Measurements from ENCODE around the gene RAPH1.
"Not testable (repeated sequence)": the region's sequence is repeated elsewhere in the genome, so short reads cannot be mapped to it uniquely, and the experiment has no call there.

RAPH1 gene

DNA sequence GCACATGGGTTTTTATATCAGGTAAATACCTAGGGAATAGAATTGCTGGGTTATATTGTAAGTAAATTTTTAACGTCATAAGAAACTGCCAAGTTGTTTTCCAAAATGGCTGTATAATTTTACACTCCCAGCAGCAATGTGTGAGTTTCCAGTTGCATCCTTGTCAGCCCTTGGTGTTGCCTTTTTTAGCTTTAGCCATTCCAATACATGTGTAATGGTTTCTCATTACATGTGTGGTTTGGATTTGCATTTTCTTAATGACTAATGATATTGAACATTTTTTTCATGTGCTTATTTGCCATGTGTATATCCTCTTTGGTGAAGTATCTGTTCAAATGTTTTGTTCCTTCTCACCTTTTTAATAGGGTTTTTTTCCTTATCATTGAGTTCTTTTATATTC is 136.1 kb downstream of the RAPH1 start:
- no peaks in the 10 kb centered on the region for H3K27me3 Mint-ChIP-seq
- peaks cover 10% of the 10 kb centered on the region for H3K36me3 Mint-ChIP-seq (ENCODE audit: insufficient read depth)
- H3K4me3 Mint-ChIP-seq, result no peak overlapping the region
- H3K4me1 Mint-ChIP-seq, result no peaks in the 10 kb centered on the region
- ATAC-seq (replicated peaks; ENCODE audit: extremely low read depth, poor library complexity, severe bottlenecking), result no peak
- no peak for DNase-seq (ENCODE audit: low spot score in 2 of 2)
- no peaks in the 10 kb centered on the region for H3K9me3 Mint-ChIP-seq
- H3K27ac Mint-ChIP-seq (ENCODE audit: low read depth), result no peak overlapping the region

- Mint-ChIP-seq H3K27ac (ENCODE audit: low read depth) (peak overlapping the region; percentile 26), H3K4me3 (no peak overlapping the region), H3K9me3 (no peaks in the 10 kb centered on the region), H3K36me3 (ENCODE audit: insufficient read depth) (peaks cover 5% of the 10 kb centered on the region), H3K27me3 (no peaks in the 10 kb centered on the region), H3K4me1 (no peaks in the 10 kb centered on the region)
- no peak for ATAC-seq (replicated peaks; ENCODE audit: extremely low read depth, poor library complexity, severe bottlenecking)
- no peak for DNase-seq (ENCODE audit: low spot score in 2 of 2)
Measured at GRCh38 chr2:203396667-203397066, 138.4 kb downstream of the RAPH1 start.

DNA sequence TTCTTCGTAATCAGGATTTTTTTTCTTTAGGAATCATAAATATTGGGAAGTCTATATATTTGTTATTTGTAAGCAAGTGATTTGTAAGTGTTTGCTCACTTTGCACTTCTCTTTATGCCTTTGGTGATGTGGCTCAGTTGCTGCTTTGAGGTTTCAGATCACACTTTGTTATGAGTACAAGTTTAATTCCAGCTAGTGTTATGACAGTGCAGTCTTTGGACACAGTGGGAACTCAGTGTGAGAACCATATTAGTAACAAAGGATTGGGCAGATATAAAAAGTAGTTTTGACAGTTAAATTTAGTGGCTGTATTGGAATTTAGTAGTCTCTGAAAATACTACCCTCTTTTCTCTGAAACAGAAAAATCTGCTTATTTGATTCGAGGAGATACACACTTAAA is 139.2 kb downstream of the RAPH1 start:
- DNase-seq (ENCODE audit: low spot score in 2 of 2), result no peak
- peaks cover 5% of the 10 kb centered on the region for H3K36me3 Mint-ChIP-seq (ENCODE audit: insufficient read depth)
- no peak for ATAC-seq (replicated peaks; ENCODE audit: extremely low read depth, poor library complexity, severe bottlenecking)
- H3K27me3 Mint-ChIP-seq, result no peaks in the 10 kb centered on the region
- H3K4me3 Mint-ChIP-seq, result no peak overlapping the region
- no peaks in the 10 kb centered on the region for H3K9me3 Mint-ChIP-seq
- no peak overlapping the region for H3K27ac Mint-ChIP-seq (ENCODE audit: low read depth)
- H3K4me1 Mint-ChIP-seq, result no peaks in the 10 kb centered on the region

GRCh38 chr2:203394519-203395227 is 140.4 kb downstream of the RAPH1 start:
- no peak for DNase-seq (ENCODE audit: low spot score in 2 of 2)
- H3K4me3 Mint-ChIP-seq, result no peak overlapping the region
- no peaks in the 10 kb centered on the region for H3K27me3 Mint-ChIP-seq
- no peak overlapping the region for H3K27ac Mint-ChIP-seq (ENCODE audit: low read depth)
- no peaks in the 10 kb centered on the region for H3K9me3 Mint-ChIP-seq
- no peaks in the 10 kb centered on the region for H3K4me1 Mint-ChIP-seq
- peaks cover 5% of the 10 kb centered on the region for H3K36me3 Mint-ChIP-seq (ENCODE audit: insufficient read depth)
- no peak for ATAC-seq (replicated peaks; ENCODE audit: extremely low read depth, poor library complexity, severe bottlenecking)

- not testable (repeated sequence) for DNase-seq (ENCODE audit: low spot score in 2 of 2); H3K4me3 Mint-ChIP-seq; ATAC-seq (replicated peaks; ENCODE audit: extremely low read depth, poor library complexity, severe bottlenecking); H3K9me3 Mint-ChIP-seq; H3K27me3 Mint-ChIP-seq; H3K4me1 Mint-ChIP-seq; H3K27ac Mint-ChIP-seq (ENCODE audit: low read depth); H3K36me3 Mint-ChIP-seq (ENCODE audit: insufficient read depth)
Measured at GRCh38 chr2:203388153-203388552, 146.9 kb downstream of the RAPH1 start.

- H3K9me3 Mint-ChIP-seq, result no peaks in the 10 kb centered on the region
- DNase-seq (ENCODE audit: low spot score in 2 of 2), result no peak
Measured at GRCh38 chr2:203383038-203383437, 152.1 kb downstream of the RAPH1 start.

GRCh38 chr2:203379156-203379555 is 155.9 kb downstream of the RAPH1 start:
- no peaks in the 10 kb centered on the region for H3K27me3 Mint-ChIP-seq
- no peak for ATAC-seq (replicated peaks; ENCODE audit: extremely low read depth, poor library complexity, severe bottlenecking)
- H3K36me3 Mint-ChIP-seq (ENCODE audit: insufficient read depth), result peaks cover 6% of the 10 kb centered on the region

More at GRCh38 chr2:203383038-203383437, 152.1 kb downstream of the RAPH1 start:
- Mint-ChIP-seq H3K36me3 (ENCODE audit: insufficient read depth) (peaks cover 7% of the 10 kb centered on the region), H3K4me1 (peaks cover 5% of the 10 kb centered on the region), H3K27me3 (no peaks in the 10 kb centered on the region), H3K27ac (ENCODE audit: low read depth) (no peak overlapping the region), H3K4me3 (no peak overlapping the region)
- no peak for ATAC-seq (replicated peaks; ENCODE audit: extremely low read depth, poor library complexity, severe bottlenecking)

DNA sequence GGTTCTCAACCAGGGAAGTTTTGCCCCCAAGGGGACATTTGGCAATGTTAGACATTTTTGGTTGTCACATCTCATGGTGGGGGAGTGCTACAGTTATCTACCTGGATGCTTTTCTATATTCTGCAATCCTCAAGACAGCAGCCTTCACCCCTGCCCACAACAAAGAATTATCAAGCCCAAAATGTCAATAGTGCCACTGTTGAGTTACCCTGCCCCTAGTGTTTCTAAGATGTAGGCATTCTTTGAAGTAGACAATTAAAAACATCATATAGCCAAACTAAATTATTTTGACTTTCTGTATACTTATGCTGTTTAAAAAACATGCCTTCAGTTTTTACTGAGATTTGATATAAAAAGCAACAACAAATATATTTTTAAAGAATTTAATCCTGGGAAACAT is 158.9 kb downstream of the RAPH1 start:
- Mint-ChIP-seq H3K4me1 (peaks cover 5% of the 10 kb centered on the region), H3K36me3 (ENCODE audit: insufficient read depth) (peaks cover 2% of the 10 kb centered on the region), H3K27ac (ENCODE audit: low read depth) (no peak overlapping the region), H3K4me3 (no peak overlapping the region), H3K27me3 (no peaks in the 10 kb centered on the region), H3K9me3 (no peaks in the 10 kb centered on the region)
- ATAC-seq (replicated peaks; ENCODE audit: extremely low read depth, poor library complexity, severe bottlenecking) (no peak), DNase-seq (ENCODE audit: low spot score in 2 of 2) (no peak)

More at GRCh38 chr2:203379156-203379555, 155.9 kb downstream of the RAPH1 start:
- H3K9me3 Mint-ChIP-seq, result no peaks in the 10 kb centered on the region
- no peak overlapping the region for H3K27ac Mint-ChIP-seq (ENCODE audit: low read depth)
- peaks cover 5% of the 10 kb centered on the region for H3K4me1 Mint-ChIP-seq
- DNase-seq (ENCODE audit: low spot score in 2 of 2), result no peak
- H3K4me3 Mint-ChIP-seq, result no peak overlapping the region

DNA sequence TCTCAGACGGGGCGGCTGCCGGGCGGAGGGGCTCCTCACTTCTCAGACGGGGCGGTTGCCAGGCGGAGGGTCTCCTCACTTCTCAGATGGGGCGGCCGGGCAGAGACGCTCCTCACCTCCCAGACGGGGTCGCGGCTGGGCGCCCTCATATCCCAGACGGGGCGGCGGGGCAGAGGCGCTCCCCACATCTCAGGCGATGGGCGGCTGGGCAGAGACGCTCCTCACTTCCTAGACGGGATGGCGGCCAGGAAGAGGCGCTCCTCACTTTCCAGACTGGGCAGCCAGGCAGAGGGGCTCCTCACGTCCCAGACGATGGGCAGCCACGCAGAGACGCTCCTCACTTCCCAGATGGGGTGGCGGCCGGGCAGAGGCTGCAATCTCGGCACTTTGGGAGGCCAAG is 162.4 kb downstream of the RAPH1 start:
- not testable (repeated sequence) for H3K27me3 Mint-ChIP-seq; ATAC-seq (replicated peaks; ENCODE audit: extremely low read depth, poor library complexity, severe bottlenecking)

DNA sequence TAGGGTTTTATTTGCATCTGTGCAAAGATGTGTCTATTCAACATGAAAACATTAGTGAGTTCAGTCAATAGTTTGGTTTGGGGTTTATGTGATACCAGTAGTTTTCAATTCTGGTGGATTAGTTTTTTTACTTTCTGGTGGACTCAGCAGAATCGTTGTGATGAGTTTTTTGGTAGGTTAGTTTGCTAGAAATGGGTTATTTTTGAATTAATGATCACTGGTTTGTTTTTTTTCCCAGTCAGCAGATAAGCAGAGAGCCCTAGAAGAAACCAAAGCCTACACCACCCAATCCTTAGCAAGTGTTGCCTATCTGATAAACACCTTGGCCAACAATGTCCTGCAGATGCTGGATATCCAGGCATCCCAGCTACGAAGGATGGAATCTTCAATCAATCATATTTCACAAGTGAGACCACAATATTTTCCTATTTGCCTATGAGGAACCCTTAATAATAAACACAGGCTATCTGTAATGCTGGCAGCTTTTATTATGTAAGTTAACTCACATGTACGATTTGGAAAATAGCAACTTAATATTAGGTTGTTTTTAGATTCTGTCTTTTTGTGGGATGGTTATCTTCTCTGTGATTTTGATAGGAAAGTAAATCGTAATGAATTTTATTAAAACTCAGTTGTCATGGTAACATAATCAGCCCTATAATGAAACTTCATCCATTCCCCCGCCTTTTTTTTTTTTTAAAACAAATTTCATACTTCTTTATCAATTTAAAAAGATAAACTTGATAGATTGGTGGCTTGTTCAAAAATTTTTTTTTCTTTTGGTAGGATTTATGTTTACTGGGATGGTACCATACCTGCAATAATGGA is 168.2 kb downstream of the RAPH1 start:
- peaks cover under 1% of the 10 kb centered on the region for H3K4me1 Mint-ChIP-seq

More for the DNA sequence above, 162.4 kb downstream of the RAPH1 start:
- not testable (repeated sequence) for H3K36me3 Mint-ChIP-seq (ENCODE audit: insufficient read depth); H3K9me3 Mint-ChIP-seq; H3K4me1 Mint-ChIP-seq; DNase-seq (ENCODE audit: low spot score in 2 of 2); H3K4me3 Mint-ChIP-seq; H3K27ac Mint-ChIP-seq (ENCODE audit: low read depth)

GRCh38 chr2:203361922-203362321 is 173.2 kb downstream of the RAPH1 start:
- Mint-ChIP-seq H3K36me3 (ENCODE audit: insufficient read depth) (peaks cover 4% of the 10 kb centered on the region), H3K4me1 (peaks cover 11% of the 10 kb centered on the region), H3K9me3 (no peaks in the 10 kb centered on the region), H3K4me3 (no peak overlapping the region), H3K27ac (ENCODE audit: low read depth) (no peak overlapping the region), H3K27me3 (no peaks in the 10 kb centered on the region)
- no peak for DNase-seq (ENCODE audit: low spot score in 2 of 2)
- no peak for ATAC-seq (replicated peaks; ENCODE audit: extremely low read depth, poor library complexity, severe bottlenecking)

More for the DNA sequence above, 168.2 kb downstream of the RAPH1 start:
- ATAC-seq (replicated peaks; ENCODE audit: extremely low read depth, poor library complexity, severe bottlenecking) (no peak), DNase-seq (ENCODE audit: low spot score in 2 of 2) (no peak)
- Mint-ChIP-seq H3K9me3 (no peaks in the 10 kb centered on the region), H3K36me3 (ENCODE audit: insufficient read depth) (peaks cover 10% of the 10 kb centered on the region), H3K27ac (ENCODE audit: low read depth) (no peak overlapping the region), H3K27me3 (no peaks in the 10 kb centered on the region), H3K4me3 (no peak overlapping the region)

DNA sequence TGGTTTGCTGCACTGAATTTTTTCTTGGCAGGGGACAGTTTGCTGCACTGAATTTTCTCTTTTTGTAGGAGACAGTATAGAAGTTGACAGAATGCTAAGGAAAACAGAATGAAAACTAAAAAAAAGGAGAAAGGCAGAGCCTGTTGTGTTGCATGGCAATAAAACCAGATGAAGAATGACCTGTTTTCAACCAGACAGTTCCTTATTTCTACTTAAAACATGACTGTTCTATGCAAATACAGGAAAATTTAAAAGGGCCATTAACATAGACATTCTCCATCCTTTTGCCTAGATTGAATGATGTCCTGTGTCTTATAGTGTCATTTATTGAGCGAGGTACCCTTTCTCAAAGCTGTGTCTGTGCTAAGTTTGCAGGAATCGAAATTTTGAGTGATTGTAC is 173.6 kb downstream of the RAPH1 start:
- H3K9me3 Mint-ChIP-seq, result no peaks in the 10 kb centered on the region
- H3K27ac Mint-ChIP-seq (ENCODE audit: low read depth), result no peak overlapping the region
- H3K4me3 Mint-ChIP-seq, result no peak overlapping the region
- peaks cover 4% of the 10 kb centered on the region for H3K36me3 Mint-ChIP-seq (ENCODE audit: insufficient read depth)
- no peaks in the 10 kb centered on the region for H3K27me3 Mint-ChIP-seq
- DNase-seq (ENCODE audit: low spot score in 2 of 2), result no peak
- peaks cover 11% of the 10 kb centered on the region for H3K4me1 Mint-ChIP-seq
- no peak for ATAC-seq (replicated peaks; ENCODE audit: extremely low read depth, poor library complexity, severe bottlenecking)

All from central memory CD8-positive, alpha-beta T cell (primary cell).